OCI-LY3 (cell line): Measurements from ENCODE around the gene ANKDD1B.

Experiments
- H2AFZ ChIP-seq: fragments of 200-600, 300-600 bp; shearing (Covaris generic); 2 replicates; pipeline ENCODE4 v1.6.0; 2014; ENCODE audit warnings: antibody characterized with exemption, low read depth, low read length
- H3K27ac ChIP-seq: fragments of 200-600, 300-600 bp; sonication (generic); 2 replicates; pipeline ENCODE4 v1.5.1; 2014; ENCODE audit warnings: mild to moderate bottlenecking, low read length, moderate library complexity, mixed read lengths
- H3K27me3 ChIP-seq: fragments of 200-600, 300-600 bp; sonication (generic); 2 replicates; pipeline ENCODE4 v1.6.1; 2014; ENCODE audit warnings: low read depth, low read length, mixed read lengths
- H3K36me3 ChIP-seq: fragments of 200-600, 300-600 bp; sonication (generic); replicated peaks from 2 replicates; pipeline ENCODE3; 2014; ENCODE audit warnings: low read depth, low read length, mixed read lengths
- H3K4me1 ChIP-seq: fragments of 300-600, 200-600 bp; sonication (generic); 2 replicates; pipeline ENCODE4 v1.6.1; 2014; ENCODE audit warnings: low read length, mixed read lengths
- H3K4me2 ChIP-seq: fragments of 200-600, 300-600 bp; sonication (generic); 2 replicates; pipeline ENCODE4 v1.6.1; 2014; ENCODE audit warnings: low read length, mixed read lengths
- H3K4me3 ChIP-seq: fragments of 300-600, 200-600 bp; sonication (generic); 2 replicates; pipeline ENCODE4 v1.5.1; 2014; ENCODE audit warnings: antibody characterized with exemption, mild to moderate bottlenecking, low read length, moderate library complexity
- H3K79me2 ChIP-seq: fragments of 300-600, 200-600 bp; shearing (Covaris generic); 2 replicates; pipeline ENCODE4 v1.6.1; 2014; ENCODE audit warnings: mild to moderate bottlenecking, low read length, mixed read lengths
- H3K9ac ChIP-seq: fragments of 300-600, 200-600 bp; shearing (Covaris generic); 2 replicates; pipeline ENCODE4 v1.6.0; 2014; ENCODE audit warnings: mild to moderate bottlenecking, low read length, moderate library complexity
- H3K9me3 ChIP-seq: fragments of 200-600, 300-600 bp; shearing (Covaris generic); 2 replicates; pipeline ENCODE4 v1.6.1; 2014; ENCODE audit warnings: low read length, mixed read lengths; ENCODE audit not compliant: insufficient read depth
- H4K20me1 ChIP-seq: fragments of 200-600, 300-600 bp; sonication (generic); 2 replicates; pipeline ENCODE4 v1.6.1; 2016; ENCODE audit warnings: low read length, mixed read lengths; ENCODE audit not compliant: insufficient read depth
- EZH2phosphoT487 ChIP-seq: fragments of 200-600 bp; shearing (Covaris generic); IDR thresholded peaks from 2 replicates; pipeline ENCODE4 v1.6.1; 2018; ENCODE audit warnings: antibody characterized with exemption, mixed run types, low read depth
- TF ChIP-seq, protein P1 (sequence below): fragments of 200-600, 300-600 bp; sonication (generic); IDR thresholded peaks from 2 replicates; pipeline ENCODE4 v1.5.1; 2014; ENCODE audit warnings: antibody characterized with exemption, low read length, low read depth

ANKDD1B gene

DNA sequence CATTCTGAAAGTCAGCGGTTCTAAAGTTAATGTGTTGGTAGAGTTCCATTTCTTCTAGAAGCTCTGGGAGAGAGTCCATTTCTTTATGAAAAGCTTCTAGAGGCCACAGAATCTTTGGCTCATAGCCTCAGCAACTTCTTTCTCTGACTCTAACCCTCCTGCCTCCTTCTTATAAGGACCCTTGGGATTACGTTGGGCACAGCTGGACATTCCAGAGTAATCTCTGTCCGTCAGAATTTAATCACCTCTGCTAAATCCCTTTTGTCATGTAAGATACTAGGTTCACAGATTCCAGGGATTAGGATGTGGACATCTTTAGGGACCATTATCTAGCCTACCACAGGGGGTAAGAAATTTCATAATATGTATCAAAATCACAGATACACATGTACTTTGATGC lies 22.6 kb upstream of the ANKDD1B start:
- Histone ChIP-seq H3K27ac (no peak overlapping the region), H3K4me1 (no peaks in the 10 kb centered on the region), H4K20me1 (no peaks in the 10 kb centered on the region), H3K27me3 (no peaks in the 10 kb centered on the region), H3K36me3 (no peaks in the 10 kb centered on the region), H2AFZ (no peak overlapping the region), H3K9me3 (no peaks in the 10 kb centered on the region), H3K9ac (no peak overlapping the region), H3K4me3 (no peak overlapping the region), H3K79me2 (no peaks in the 10 kb centered on the region), H3K4me2 (no peak overlapping the region)
- TF ChIP-seq, protein P1, sequence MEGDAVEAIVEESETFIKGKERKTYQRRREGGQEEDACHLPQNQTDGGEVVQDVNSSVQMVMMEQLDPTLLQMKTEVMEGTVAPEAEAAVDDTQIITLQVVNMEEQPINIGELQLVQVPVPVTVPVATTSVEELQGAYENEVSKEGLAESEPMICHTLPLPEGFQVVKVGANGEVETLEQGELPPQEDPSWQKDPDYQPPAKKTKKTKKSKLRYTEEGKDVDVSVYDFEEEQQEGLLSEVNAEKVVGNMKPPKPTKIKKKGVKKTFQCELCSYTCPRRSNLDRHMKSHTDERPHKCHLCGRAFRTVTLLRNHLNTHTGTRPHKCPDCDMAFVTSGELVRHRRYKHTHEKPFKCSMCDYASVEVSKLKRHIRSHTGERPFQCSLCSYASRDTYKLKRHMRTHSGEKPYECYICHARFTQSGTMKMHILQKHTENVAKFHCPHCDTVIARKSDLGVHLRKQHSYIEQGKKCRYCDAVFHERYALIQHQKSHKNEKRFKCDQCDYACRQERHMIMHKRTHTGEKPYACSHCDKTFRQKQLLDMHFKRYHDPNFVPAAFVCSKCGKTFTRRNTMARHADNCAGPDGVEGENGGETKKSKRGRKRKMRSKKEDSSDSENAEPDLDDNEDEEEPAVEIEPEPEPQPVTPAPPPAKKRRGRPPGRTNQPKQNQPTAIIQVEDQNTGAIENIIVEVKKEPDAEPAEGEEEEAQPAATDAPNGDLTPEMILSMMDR: no peak
- TF ChIP-seq EZH2phosphoT487: no peak

DNA sequence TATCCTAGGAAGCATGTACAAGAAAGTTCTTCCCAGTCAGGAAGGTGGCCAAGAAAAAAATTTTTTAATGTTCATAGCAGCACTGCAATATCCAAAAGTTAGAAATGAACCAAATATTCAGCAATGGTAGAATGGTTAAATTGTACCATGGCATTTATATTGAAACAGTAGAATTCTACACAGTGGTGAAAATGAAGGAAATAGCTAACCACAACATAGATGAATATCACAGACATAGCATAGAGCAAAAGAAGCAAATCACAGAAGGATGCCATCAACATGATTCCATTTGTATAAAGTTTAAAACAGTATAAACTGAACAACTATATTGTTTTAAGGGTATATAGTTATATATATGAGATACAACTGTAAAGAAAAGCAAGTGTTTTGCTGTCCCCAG lies 10.7 kb upstream of the ANKDD1B start:
- H3K79me2 ChIP-seq: no peaks in the 10 kb centered on the region
- no peak overlapping the region for H3K4me3 ChIP-seq
- no peak overlapping the region for H3K9ac ChIP-seq
- no peak overlapping the region for H3K4me2 ChIP-seq
- H3K27me3 ChIP-seq: no peaks in the 10 kb centered on the region
- no peaks in the 10 kb centered on the region for H3K4me1 ChIP-seq
- no peak overlapping the region for H2AFZ ChIP-seq
- no peaks in the 10 kb centered on the region for H4K20me1 ChIP-seq
- TF ChIP-seq, protein P1: no peak
- TF ChIP-seq EZH2phosphoT487: no peak
- no peaks in the 10 kb centered on the region for H3K9me3 ChIP-seq
- no peak overlapping the region for H3K27ac ChIP-seq
- H3K36me3 ChIP-seq: peaks cover 7% of the 10 kb centered on the region

DNA sequence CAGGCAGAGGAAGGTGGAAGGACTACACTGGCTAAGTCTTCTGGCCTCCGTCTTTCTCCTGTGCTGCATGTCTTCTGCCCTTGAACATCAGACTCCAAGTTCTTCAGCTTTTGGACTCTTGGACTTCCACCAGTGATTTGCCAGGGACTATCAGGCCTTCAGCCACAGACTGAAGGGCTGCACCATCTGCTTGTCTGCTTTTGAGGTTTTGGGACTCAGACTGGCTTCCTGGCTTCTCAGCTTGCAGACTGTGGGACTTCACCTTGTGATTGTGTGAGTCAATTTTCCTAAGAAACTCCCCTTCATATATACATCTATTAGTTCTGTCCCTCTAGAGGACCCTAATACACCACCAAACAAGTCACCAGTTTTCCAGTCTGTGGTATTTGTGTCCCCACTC lies 9.7 kb upstream of the ANKDD1B start:
- H3K79me2 ChIP-seq: no peaks in the 10 kb centered on the region
- H3K4me2 ChIP-seq: no peak overlapping the region
- H3K27ac ChIP-seq: no peak overlapping the region

DNA sequence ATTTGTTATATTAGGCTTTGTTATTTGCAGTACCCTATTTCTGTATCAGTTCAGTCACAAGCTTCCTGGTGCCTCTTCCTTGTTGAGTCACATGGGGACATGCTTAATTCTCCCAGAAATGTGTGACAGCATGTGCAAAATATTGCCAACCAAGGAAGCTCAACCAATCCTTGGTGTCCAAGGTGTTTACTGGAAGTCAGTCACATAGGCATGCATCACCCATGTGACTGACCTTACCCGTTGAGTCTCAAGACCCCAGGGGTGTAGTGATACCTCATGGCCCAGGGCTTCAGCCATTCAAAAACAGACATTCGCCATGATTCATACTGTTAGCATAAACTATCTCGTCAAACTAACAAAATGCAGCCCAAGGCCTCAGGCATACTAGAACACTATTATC lies 9.3 kb upstream of the ANKDD1B start:
- no peaks in the 10 kb centered on the region for H4K20me1 ChIP-seq
- H3K4me2 ChIP-seq: no peak overlapping the region
- H3K4me1 ChIP-seq: peaks cover 5% of the 10 kb centered on the region
- H3K27ac ChIP-seq: no peak overlapping the region
- no peak overlapping the region for H2AFZ ChIP-seq
- TF ChIP-seq EZH2phosphoT487: no peak
- peaks cover 3% of the 10 kb centered on the region for H3K36me3 ChIP-seq
- H3K4me3 ChIP-seq: no peak overlapping the region
- H3K9ac ChIP-seq: no peak overlapping the region
- no peaks in the 10 kb centered on the region for H3K79me2 ChIP-seq
- H3K9me3 ChIP-seq: no peaks in the 10 kb centered on the region
- H3K27me3 ChIP-seq: no peaks in the 10 kb centered on the region

More for the DNA sequence above, 9.7 kb upstream of the ANKDD1B start:
- Histone ChIP-seq H3K9me3 (no peaks in the 10 kb centered on the region), H3K27me3 (no peaks in the 10 kb centered on the region), H3K4me1 (peaks cover under 1% of the 10 kb centered on the region), H4K20me1 (no peaks in the 10 kb centered on the region), H3K9ac (no peak overlapping the region), H3K4me3 (no peak overlapping the region), H2AFZ (no peak overlapping the region), H3K36me3 (peaks cover 7% of the 10 kb centered on the region)
- TF ChIP-seq EZH2phosphoT487: no peak
- TF ChIP-seq, protein P1: no peak

DNA sequence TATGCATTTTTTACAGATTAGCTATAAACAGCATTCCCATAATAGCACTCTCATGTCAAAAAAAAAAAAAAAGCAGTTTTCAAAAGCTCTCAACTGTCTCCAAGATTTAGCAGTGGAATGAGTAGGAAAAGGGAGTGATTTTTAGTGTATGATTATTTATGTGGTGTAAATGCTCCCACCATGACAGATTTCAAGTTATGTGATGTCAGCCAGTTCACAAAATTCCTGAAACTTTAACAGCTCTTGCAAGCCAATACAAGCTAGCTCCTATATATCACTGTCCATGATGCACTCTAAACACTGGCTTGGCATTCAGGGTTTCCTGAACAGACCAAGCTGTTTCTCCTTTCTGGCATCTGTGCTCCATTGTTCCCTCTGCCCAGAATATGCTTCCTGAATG lies 7.9 kb upstream of the ANKDD1B start:
- no peaks in the 10 kb centered on the region for H3K27me3 ChIP-seq
- H3K36me3 ChIP-seq: peaks cover 3% of the 10 kb centered on the region
- H3K4me3 ChIP-seq: no peak overlapping the region
- H3K4me2 ChIP-seq: no peak overlapping the region
- H3K9ac ChIP-seq: no peak overlapping the region
- H3K27ac ChIP-seq: no peak overlapping the region
- peaks cover 19% of the 10 kb centered on the region for H3K4me1 ChIP-seq
- TF ChIP-seq, protein P1: no peak
- TF ChIP-seq EZH2phosphoT487: no peak
- H4K20me1 ChIP-seq: no peaks in the 10 kb centered on the region
- H2AFZ ChIP-seq: no peak overlapping the region
- no peaks in the 10 kb centered on the region for H3K9me3 ChIP-seq
- H3K79me2 ChIP-seq: no peaks in the 10 kb centered on the region
